ENCODE measurements around the gene DISC1.

DISC1 gene

DNA sequence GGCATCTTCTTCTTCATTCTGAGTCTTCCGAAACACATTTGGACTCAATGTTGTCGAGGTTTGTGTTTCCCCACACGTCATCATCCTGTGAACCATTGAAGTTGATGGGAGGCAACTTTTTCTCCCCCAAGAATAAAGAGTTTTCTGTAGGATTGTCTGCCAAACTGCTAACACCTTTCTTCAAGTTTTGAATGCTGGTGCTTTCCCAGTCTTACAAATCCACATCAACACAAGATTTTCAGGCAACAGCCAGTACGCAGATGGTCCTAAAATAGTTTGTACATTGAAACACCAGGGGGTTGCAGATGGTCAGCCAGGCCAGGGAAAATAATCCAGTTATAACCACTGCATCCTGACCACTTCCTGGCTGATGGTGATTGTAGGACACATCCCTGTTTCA is 187.9 kb downstream of the DISC1 start:
- no peak for DNase-seq (ENCODE audit: low spot score)

DNA sequence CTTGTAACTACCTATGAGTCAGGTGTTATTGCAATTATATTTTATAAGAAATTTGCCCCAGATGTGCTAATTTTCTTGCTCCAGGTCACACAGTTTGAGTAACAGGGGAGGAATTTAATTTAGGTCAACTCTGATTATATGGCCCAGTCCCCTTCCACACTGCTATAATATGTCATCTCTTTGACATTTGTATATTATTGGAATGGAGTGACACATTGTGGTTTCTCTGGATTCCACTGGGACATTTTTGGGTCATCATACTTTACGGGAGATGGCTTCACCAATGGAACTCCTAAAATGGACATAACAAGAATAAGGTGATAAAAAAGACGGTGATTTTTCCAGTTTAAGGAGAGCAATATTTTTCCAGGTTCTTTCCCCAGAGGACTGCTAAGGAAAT is 191.2 kb downstream of the DISC1 start:
- DNase-seq (ENCODE audit: low spot score), result no peak

DNA sequence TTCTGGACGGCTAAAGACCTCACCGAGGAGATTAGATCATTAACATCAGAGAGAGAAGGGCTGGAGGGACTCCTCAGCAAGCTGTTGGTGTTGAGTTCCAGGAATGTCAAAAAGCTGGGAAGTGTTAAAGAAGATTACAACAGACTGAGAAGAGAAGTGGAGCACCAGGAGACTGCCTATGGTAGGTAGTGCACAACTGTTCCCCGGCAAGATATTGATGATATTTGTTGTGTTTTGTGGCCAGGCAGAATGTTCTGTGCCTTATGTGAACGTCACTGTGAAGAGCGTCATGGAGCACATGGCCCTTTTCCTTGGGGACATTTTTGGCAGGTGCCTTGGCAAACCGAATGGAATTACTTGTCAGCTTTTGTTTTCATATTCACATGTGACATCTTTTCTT is 191.7 kb downstream of the DISC1 start:
- no peak for DNase-seq (ENCODE audit: low spot score)

DNA sequence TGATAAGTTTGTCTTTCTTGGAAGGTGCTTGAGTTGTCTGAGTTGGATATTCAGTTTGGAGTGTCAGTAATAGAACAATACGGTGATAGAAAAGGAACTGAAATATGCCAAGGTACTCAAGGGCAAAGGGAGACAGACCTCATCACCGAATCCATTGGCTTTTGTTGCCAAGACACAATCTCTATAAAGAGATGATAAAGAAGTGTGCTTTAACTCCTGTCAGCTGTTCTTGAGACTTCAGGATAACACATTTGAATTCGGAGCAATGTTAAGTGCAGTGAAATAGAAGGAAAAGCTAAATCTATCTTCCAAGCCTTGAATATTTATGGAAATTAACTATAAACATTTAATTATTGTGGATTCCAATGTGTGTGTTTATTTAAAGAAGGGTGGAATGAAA is 194.7 kb downstream of the DISC1 start:
- no peak for DNase-seq (ENCODE audit: low spot score)

DNA sequence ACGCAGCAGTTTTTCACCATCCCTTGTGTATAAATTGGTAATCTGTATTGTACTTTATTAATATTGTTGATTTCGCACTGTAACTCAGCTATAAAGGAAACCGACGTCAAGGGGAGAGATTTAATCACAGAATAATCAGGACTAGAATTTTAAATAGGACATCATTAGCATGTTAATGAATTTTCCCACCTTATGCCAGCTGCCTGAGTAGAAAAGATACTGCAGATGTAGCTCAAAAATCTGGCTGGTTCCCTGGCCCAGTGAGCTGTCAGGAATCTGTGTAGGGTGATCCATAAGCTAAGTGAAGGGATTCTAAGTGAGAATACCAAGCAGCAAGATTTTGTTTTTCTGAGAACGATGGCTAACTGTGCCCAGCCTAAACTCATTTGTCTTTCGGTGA is 195.5 kb downstream of the DISC1 start:
- DNase-seq (ENCODE audit: low spot score), result no peak

DNA sequence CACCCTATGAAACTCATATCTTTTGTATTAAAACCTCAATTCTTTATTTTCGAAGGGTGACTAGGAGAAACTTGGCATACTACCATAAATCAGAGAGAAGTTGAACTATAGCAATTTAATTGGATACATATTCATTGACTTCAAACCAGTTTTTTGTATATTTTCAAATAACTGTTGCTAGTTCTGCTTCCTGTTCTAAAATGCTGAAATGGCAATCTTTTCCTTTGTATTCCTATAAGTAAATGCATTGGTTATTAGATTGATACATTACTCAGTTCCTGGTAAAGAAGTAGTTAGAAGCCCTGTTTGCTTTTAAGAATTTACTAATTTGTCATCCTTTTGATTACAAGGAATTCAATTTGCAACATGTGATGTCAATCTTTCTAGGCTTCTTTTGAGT is 200.0 kb downstream of the DISC1 start:
- DNase-seq (ENCODE audit: low spot score), result no peak

DNA sequence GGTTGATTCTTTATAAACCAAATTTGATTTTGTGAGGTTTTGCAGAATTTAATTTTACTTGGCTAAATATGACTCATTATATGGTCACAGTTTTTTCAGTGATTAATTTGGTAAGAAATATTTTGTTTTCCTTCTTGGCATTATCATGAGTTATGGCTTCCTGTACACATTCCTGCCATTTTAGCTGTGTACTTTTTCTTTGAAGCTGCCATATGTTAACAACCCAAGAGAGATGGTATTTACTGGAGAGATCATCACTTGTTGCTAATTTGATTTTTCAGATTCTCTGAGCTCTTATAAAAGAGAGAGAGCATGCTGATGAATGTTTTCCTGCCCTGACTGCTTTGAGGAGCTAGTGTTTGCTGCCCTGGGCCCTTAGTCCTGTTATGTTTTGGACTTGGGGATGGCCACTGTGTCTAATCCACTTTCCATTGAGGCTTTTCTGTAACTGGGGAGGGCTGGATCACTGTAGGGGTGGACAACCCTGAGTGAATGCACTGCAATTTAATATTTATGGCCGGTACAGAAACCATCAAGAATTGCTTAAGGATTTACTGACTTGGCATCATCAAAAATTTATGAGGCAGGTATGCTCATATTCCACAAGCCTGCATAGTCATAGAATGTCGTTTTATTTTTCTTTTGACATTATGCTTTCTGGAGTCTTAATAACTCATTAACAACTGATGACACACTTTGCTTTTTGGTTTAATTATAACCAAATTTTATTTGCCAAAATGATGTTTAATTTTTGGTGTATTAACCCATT is 200.9 kb downstream of the DISC1 start:
- no peak for DNase-seq (ENCODE audit: low spot score)

DNA sequence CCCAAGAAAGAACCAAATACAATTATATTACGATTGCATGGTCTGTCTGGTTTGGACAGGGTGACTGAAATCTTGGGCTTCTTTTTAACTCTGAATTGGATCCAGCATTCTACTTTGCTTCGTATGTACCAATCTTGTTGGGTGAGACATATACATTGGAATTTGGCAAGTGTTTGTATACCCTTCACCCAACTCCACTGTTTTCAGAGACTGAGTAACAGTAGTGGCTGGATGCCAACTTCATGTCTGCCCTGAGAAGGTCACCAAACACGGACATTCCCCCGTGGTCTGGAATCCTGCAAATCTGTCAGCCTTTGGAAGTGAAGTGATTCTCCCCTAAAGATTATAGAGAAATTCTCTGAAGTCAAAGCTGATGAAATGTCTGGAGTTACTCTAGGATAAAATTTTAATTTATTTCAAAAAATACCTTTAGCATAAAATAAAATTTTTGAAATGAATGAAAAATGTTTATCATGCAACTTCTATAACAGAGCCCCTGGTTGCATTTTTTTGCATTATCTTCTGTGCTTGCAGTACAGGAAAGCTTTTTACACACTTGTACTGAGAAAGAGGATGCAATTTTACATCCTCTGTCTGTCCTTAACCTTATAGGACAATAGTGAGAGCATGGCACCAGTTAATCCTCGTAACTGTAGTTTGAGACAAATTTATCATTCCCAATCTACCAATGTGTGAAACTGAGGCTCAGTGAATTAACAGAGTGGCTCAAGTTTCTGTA is 201.8 kb downstream of the DISC1 start:
- no peak for DNase-seq (ENCODE audit: low spot score)

DNA sequence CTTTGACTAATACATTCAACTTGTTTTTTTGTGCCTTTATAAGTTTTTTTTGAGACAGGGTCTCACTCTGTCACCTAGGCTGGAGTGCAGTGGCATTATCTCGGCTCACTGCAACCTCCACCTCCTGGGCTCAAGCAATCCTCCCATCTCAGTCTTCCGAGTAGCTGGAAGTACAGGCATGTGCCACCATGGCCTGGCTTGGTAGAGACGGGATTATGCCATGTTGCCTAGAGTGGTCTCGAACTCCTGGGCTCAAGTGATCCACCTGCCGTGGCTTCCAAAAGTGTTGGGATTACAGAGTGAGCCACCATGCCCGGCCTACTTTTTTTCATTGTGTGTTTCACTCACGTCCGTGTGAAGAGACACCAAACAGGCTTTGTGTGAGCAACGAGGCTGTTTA is 202.7 kb downstream of the DISC1 start:
- no peak for DNase-seq (ENCODE audit: low spot score)

DNA sequence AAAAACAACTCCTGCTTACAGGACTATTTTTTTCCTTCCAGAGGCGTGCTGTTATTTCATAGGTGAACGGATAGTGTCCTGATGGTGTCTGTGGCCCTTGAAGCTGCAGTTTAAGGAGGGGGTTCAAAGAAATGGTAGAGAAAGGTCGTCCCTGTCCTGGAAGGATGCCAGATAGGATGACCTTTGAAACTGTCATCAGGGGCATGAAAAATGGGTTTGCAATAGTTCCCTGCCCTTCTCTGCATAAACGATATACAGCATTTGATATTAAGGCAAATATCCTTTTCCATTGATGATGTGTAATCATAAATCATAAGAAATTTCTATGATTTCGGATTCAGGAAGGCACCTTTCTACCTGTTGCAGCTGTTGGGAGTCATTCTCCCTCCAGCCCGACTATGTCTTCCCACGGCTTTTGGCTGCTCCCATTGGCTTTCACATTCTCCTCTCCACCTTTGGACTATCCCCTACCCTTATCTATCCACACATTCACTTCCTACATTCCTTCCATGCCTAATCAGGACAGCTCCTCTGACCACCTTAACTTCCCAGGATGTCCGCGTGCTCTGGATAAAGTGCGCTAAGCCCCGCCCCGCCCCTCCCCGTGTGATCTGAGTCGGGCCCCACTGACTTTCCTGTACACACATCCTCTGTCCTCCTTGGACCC is 209.8 kb downstream of the DISC1 start:
- no peak for DNase-seq (ENCODE audit: low spot score)

DNA sequence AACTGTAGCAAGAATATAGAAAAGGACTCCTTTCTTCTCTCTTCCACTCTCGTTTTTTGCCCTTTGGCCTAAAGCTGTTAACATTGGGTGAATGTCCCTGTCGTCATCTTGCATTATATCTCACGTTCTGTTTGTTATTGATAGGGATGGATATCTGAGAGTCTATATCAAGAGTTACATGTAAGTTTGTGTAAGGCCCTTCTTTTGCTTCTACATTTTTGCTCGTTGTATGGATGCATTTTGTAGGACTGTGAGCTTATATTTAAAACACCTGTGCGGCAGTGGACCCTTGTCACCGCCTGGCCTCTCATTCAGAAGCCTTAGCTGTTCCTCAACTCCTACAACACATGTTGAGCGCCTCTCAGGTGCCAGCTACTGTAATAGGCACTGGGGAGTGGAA is 211.9 kb downstream of the DISC1 start:
- no peak for DNase-seq (ENCODE audit: low spot score)

DNA sequence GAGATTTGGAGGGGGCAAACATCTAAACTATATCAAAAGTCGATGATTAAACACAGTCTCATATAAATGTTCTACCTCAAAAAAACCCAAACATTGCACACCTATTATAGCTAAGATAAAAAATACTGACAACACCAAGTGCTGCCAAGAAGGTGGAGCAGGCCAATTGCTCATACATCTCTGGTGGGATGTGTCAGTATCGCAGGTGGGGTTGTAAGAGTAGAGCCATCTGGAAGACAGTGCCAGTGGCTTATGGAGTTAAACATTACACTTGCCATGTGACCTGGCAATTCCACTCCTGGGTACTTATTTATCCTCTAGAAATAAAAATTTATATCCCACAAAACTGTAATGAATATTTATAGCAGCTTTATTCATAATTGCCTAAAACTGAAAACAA is 213.4 kb downstream of the DISC1 start:
- no peak for DNase-seq (ENCODE audit: low spot score)

DNA sequence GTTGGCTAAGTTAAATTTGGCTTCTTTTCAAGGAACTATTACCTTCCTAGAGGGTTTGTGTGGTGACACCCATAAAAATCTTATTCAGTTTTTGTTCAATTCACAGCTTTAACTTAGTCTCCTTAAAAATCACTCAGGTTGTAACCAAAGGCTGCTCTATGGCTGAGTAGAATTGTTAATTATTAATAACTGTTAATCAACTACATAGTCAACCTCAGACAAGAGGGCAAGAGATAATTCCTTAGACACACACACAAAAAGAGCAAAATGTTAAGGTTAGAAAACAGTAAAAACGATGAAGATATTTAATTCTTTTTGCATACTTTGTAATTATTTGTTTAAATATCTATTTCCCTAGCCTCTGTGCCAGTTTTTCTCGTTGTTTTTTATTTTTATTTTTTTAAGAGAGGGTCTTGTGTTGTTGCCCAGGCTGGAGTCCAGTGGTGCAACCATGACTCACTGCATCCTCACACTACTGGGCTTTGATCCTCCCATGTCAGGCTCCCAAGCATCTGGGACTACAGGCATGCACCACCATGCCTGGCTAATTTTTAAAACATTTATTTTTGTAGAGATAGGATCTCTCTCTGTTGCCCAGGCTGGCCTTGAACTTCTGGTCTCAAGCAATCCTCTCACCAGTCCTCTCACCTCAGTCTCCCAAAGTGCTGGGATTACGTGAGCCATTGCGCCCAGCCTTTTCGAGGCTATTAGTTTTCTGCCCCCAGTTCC is 215.2 kb downstream of the DISC1 start:
- DNase-seq (ENCODE audit: low spot score), result no peak

DNA sequence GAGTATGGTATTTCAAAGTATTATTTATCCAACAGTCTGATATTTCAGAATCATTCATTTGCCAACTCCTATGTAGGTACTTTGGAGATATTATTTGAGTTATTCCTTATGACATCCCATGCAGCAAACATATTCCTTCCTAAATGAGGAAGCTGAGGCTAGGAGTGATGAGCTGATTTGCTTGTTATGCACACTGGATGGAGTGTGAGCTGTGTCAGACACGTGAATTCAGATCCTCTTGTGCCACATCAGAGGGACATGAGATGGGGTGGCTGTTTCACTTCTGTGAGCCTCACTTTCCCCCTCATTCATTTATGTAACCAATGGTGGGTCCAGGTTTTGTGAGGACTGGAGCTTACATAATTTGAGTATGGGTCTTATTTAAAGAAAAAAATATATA is 215.9 kb downstream of the DISC1 start:
- DNase-seq (ENCODE audit: low spot score), result no peak

DNA sequence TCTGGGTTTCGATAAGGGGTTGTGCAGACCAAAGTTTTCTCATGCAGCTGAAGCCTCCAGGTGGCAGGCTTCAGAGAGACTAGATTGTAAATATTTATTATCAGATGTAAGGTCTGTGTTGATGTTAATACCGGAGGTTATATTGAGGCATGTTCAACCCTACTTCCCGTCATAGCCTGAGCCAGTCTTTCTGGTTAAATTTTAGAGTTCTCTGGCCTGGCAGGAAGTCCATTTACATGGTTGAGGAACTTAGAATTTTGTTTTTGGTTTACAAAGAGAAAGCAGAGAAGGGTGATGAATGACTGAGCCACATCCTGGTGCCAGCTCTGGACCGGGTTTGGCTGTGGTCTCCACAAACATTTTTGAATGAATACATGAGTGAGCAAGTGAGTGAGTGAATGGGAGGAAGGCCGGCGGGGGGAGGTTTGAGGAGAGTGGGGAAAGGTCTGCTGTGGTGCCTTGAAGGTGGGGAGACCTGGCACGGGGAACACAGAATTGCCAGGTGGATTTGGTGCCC is 218.5 kb downstream of the DISC1 start:
- no peak for DNase-seq (ENCODE audit: low spot score)

DNA sequence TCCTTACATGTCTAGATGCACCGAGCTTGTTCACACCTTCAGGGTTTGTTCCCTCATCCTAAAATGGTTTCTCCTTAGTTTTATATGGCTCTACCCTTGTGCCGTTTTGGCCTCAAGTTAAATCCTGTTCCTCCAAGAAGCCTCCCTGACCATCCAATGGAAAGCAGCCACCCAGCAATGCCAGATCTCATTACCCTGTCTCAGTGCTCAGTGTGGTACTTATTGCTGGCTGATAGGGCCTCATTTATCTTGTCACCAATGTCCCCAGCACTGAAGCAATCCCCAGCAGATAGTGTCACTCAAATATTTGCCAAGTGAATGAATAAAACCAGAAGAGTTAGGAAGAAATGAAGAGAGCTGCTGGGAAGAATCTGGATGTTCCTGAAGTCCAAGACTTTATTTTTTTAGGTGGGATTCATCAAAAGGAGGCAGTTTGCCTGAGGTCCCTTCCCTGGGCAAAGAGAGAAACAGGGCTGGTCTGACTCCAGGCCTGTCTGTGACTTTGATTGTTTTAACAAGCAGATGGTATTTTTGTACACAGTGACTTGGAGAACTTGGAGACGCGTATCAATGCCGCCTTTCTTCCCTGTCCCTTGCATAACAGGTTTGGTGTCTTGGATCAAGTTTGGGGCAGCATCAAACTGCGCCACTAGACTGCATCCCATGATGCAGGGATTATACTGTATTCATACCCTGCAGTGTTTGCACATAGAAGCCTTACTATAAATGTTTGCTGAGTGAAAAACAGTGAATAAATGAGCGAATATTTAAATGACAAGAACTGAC is 221.2 kb downstream of the DISC1 start:
- DNase-seq (ENCODE audit: low spot score), result no peak

DNA sequence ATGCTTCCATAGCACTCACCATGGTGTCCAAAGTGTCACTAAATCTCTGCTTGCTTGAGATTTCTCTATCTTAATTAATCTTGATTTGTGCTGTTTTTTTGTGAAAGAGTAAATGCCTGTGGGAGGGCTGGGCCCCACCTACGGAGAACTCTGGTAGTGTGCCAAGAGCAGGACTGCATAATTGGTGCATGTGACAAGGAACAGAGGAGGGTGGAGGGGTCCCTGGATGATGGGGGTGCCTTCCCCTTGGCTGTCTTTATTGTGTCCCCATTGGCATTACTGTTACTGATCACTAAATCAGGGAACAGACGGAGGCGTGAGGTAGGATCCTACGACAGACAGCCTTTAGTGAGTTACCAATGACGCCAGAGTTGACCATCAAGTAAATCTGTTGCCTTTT is 223.4 kb downstream of the DISC1 start:
- no peak for DNase-seq (ENCODE audit: low spot score)

DNA sequence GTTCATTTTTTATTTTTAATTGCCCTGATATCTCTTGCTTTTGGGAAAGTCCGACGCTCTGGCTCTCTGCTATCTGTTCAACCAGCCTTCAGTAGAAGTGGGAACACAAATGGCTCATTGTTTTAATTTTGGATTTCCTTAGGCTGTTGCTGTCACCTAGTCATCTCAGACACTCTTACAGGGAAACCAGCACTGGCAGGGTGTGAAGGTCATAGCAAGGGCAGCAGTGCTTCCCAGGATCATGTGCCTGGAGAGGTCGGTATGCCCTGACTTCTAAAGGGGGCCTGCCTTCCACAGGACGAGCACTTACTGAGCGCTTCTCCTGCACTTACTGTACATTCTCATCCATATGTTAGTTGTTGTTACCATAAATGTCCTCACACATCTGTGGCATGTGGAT is 224.2 kb downstream of the DISC1 start:
- no peak for DNase-seq (ENCODE audit: low spot score)

DNA sequence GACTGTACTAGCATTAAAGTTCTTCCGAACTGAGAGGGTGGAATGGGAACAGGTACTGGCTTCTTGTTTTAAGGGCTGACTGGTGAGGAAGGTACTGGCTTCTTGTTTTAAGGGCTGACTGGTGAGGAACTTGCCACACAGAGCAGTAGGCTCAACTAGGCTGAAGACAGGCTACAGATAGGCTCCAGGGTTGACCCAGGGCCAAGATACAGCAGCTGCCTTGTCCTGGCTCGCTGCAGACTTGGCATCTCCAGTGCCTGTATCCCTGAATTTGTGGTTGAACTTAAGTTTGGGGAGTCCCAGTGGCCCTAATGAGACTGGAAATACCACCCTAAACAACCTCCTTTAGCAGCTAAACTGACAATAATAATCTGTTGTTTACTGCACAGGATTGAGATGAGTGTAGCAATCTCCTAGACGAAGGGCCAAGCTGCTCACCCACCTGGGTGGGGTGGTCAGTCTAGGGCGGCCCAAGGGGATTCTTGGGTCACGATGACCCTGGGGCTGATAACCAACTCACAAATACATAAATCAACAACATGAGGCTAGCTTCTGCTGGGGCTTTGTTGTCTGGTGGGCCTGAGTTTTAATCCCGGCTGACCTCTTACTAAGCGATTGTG is 227.1 kb downstream of the DISC1 start:
- DNase-seq (ENCODE audit: low spot score), result no peak

DNA sequence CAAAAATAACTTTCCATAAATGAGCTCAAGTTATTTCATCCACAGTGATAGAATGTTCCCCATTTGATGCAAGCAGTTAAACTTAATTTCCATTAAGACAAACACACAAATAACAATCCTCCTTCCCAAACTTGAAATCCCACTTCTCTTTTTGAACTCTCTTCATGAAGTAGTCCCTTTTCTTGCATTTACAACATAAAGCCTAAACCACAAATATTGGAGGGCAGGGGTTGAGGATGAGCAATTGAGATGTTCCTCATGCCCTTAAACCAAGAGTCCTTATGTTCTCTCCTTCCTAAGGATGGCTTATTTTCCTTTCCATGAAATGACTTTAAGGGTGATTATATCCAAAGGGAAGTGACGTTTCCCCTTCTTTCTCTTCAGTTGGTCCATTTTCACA is 228.8 kb downstream of the DISC1 start:
- no peak for DNase-seq (ENCODE audit: low spot score)

DNA sequence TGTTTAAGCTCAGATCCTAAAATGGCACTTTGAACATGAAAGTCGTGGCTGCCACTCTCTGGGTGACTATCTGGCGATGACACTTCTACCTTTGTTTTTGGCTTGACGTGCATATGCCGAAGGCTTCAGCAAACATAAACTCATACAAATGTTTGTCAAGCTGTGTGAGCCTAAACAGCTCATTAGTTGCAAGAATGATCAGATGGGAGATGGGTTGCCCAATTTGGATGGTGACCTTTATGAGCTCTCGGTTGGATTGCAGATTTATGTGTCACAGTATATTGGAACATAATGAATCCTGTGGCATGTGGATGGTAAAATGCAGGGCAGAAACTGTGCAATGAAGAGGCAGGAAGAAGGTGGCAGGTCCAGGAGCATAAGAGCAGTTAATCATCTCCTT is 229.3 kb downstream of the DISC1 start:
- no peak for DNase-seq (ENCODE audit: low spot score)

All from putamen (tissue), 1 donor.